Measurements from ENCODE around the gene DCAF5. TPM values are rescaled to one million over a fixed set of nuclear protein-coding genes. Genes with fewer than 3 reads are reported as not detected.

Gene DCAF5
- total RNA-seq, 2 donors from 2014 or later, result 52.3 to 53.5 TPM

DNA sequence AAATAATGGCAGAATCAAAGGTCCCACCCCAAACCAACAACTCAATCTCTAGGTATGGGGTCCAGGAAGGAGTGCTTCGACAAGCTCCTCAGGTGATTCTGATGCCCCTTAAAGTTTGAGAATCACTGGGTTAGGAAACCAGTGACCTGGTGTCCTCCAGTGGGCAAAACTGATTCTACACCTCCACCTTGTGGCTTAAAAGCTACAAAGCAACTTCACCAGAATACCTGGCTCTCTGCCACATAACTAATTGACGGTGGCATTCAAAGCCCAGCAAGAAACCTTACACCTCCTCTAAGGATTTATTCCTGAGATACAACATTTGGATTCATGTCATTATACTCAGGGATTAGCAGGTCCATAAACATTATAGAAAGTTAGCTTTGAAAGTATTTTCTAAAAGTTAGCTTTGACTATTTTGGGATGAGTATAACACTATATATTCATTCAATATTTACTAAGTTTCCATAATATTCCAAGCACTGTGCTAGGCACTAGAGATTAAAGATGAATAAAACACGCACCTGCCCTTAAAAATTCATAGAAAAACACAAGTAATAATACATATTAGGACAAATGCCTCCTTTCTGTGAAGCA is 45.4 kb downstream of the DCAF5 start:
- Mint-ChIP-seq H3K4me3 (no peak overlapping the region), H3K36me3 (ENCODE audit: insufficient read depth in 2 of 2) (peaks cover 3% of the 10 kb centered on the region in 2 donors), H3K9me3 (no peaks in the 10 kb centered on the region), H3K4me1 (ENCODE audit: low read depth) (no peaks in the 10 kb centered on the region), H3K27me3 (ENCODE audit: low read depth) (no peaks in the 10 kb centered on the region), H3K27ac (no peak overlapping the region)
- ATAC-seq (replicated peaks in 1 of 2) (peak; percentile 60 to 71), DNase-seq (peak; percentile 30 to 45)

DNA sequence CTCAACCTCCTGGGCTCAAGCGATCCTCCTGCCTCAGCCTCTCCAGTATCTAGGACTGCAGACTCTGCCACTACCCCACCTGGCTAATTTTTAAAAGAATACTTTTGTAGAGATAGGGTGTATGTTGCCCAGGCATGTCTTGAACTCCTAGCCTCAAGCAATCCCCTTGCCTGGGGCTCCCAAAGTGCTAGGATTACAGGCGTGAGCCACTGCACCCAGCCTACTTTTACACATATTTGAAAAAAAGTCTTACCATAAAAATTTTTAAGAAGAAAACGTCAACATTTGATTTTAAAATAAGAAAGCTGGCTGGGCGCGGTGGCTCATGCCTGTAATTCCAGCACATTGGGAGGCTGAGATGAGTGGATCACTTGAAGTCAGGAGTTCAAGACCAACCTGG is 46.5 kb downstream of the DCAF5 start:
- Mint-ChIP-seq H3K27ac (no peak overlapping the region), H3K4me3 (no peak overlapping the region), H3K9me3 (no peaks in the 10 kb centered on the region), H3K4me1 (ENCODE audit: low read depth) (peaks cover 2% of the 10 kb centered on the region), H3K36me3 (ENCODE audit: insufficient read depth in 2 of 2) (peaks cover 4% of the 10 kb centered on the region in 2 donors), H3K27me3 (ENCODE audit: low read depth) (no peaks in the 10 kb centered on the region)
- no peak for DNase-seq
- ATAC-seq (replicated peaks in 1 of 2), result no peak

DNA sequence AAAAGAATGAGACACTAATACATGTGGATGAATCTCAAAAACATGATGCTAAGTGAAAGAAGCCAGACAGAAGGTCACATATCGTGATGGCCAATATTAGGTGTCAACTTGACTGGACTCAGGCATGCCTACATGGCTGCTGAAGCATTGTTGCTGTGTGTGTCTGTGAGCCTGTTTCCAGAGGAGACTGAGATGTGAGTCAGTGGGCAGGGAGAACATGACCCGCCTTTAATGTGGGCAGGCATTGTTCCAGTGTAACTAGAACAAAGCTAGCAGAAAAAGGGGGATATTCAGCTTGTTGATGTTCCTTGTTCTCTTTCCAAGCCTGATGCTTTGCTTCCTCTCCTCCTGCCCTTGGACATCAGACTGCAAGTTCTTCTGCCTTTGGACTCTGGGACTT is 47.6 kb downstream of the DCAF5 start:
- Mint-ChIP-seq H3K4me1 (ENCODE audit: low read depth) (peaks cover 10% of the 10 kb centered on the region), H3K36me3 (ENCODE audit: insufficient read depth in 2 of 2) (peaks cover 4% of the 10 kb centered on the region in 2 donors), H3K9me3 (no peaks in the 10 kb centered on the region), H3K4me3 (no peak overlapping the region), H3K27ac (no peak overlapping the region), H3K27me3 (ENCODE audit: low read depth) (no peaks in the 10 kb centered on the region)
- ATAC-seq (replicated peaks in 1 of 2), result no peak
- no peak for DNase-seq

DNA sequence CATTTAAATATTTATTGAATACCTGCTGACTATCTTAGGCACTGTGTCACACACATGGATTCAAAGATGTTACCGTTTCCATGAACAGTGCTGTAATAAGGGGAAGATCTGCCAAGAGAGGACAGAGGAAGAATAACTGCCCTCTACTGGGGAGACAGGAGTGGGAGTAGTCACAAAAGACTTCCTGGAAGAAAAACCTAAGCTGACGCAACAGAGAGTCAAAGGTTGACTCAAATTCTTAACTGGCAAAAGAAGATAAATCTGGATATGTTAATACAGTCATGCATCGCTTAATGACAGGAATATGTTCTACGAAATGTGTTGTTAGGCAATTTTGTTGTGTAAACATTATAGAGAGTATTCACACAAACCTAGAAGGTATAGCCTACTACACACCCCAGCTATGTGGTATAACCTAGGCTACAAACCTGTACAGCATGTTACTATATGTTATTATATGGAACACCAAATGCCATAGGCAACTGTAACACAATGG is 51.5 kb downstream of the DCAF5 start:
- Mint-ChIP-seq H3K27me3 (ENCODE audit: low read depth) (no peaks in the 10 kb centered on the region), H3K4me1 (ENCODE audit: low read depth) (peaks cover 10% of the 10 kb centered on the region), H3K27ac (peak overlapping the region; percentile 83), H3K36me3 (ENCODE audit: insufficient read depth in 2 of 2) (peaks cover 3 to 8% of the 10 kb centered on the region in 2 donors), H3K9me3 (no peaks in the 10 kb centered on the region), H3K4me3 (peak overlapping the region; percentile 23 to 35)
- ATAC-seq (replicated peaks in 1 of 2), result peak; percentile 91 to 95
- peak; percentile 21 to 44 for DNase-seq

DNA sequence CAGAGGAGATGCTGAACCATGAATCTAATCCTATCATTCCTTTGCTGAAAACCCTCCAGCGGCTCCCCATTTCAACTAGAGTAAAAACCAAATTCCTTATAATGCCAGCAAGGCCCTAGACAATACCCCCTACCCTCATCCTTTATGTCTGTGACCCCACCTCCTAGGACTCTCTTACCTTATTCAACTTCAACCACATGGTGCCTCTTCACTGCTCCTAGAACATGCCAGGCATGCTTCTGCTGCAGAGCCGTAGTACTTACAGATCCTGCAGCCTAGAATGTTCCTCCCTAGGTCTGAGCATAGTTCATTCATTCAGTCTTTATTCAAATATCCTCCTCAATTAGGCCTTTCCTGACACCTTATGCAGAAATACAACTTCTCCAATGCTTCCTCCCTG is 54.9 kb downstream of the DCAF5 start:
- Mint-ChIP-seq H3K9me3 (no peaks in the 10 kb centered on the region), H3K36me3 (ENCODE audit: insufficient read depth in 2 of 2) (peaks cover 3 to 8% of the 10 kb centered on the region in 2 donors), H3K4me3 (no peak overlapping the region), H3K27ac (peak overlapping the region; percentile 6), H3K27me3 (ENCODE audit: low read depth) (no peaks in the 10 kb centered on the region), H3K4me1 (ENCODE audit: low read depth) (peaks cover 17% of the 10 kb centered on the region)
- ATAC-seq (replicated peaks in 1 of 2) (no peak), DNase-seq (no peak)

DNA sequence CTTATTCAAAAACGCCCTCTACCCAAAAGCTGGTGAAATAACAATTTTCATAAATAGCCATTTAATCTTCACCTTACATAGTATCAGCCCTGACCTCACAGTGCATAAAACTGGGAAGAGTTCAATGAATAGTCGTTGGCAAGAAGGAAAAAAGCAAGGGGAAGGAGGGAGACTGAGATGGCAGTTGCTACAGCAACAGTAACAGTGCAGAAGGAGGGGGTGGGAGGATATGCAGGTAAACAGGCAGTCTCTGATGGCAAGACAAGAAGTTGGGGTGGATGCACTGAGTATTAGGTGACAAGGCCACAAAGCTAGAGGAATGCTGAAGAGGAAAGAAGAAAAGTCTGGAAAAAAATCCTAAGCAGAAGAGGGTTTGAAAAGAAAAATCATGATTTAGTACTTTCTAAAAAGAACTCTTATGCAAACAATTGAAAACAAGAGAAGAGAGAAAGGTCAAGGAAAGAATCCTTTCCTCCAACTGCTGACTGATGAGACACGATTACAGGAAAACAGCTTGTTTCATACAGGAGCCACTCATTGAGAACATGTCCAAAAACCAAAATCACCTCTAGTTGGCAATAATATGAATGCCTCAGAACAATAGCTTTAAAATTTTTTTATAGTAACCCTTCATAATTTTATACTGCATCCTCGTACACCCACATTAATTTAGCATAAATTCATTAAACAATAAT is 56.0 kb downstream of the DCAF5 start:
- Mint-ChIP-seq H3K27me3 (ENCODE audit: low read depth) (no peaks in the 10 kb centered on the region), H3K27ac (no peak overlapping the region), H3K4me1 (ENCODE audit: low read depth) (peaks cover 21% of the 10 kb centered on the region), H3K9me3 (no peaks in the 10 kb centered on the region), H3K36me3 (ENCODE audit: insufficient read depth in 2 of 2) (peaks cover 2 to 4% of the 10 kb centered on the region in 2 donors), H3K4me3 (no peak overlapping the region)
- no peak for DNase-seq
- ATAC-seq (replicated peaks in 1 of 2), result no peak

DNA sequence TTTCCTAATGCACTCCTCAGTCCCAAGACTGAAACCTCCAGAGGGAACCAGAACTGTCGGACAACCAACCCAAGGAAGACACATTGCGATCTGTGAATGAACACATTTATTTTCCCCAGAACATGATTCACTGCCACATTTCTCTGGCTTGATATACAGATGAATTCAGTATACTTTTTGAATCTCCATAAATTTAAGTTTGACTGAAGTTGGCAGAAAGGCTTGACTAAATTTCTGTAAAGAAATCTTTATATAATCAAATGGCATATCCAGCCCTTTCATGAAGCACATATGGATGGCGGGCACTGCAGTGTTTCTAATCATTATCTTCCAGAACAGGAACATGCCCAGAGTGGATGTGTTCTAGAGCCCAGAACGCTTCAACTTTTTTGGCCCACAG is 56.7 kb downstream of the DCAF5 start:
- peaks cover 3 to 6% of the 10 kb centered on the region in 2 donors for H3K36me3 Mint-ChIP-seq (ENCODE audit: insufficient read depth in 2 of 2)
- ATAC-seq (replicated peaks in 1 of 2), result no peak
- H3K4me1 Mint-ChIP-seq (ENCODE audit: low read depth), result peaks cover 17% of the 10 kb centered on the region
- DNase-seq, result no peak
- no peak overlapping the region for H3K27ac Mint-ChIP-seq
- no peaks in the 10 kb centered on the region for H3K27me3 Mint-ChIP-seq (ENCODE audit: low read depth)
- no peaks in the 10 kb centered on the region for H3K9me3 Mint-ChIP-seq
- H3K4me3 Mint-ChIP-seq, result no peak overlapping the region

DNA sequence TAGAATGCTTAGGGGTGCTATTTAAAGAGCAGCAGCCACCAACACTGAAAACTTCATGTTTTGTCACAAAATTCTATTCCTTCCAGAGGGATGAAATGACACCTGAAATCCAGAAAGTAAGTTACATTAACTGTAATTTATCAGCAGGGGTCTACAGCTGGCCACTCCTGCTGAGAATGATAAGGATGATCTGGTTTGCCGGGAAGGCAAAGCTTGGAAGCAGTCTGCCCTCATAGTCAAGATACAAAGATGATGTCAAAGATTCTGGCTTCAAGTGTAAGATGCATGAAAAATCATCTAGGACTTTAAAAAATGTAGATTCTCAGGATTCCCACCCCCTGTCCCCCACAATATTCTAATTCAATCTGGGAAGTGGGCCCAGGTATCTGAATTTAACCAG is 58.4 kb downstream of the DCAF5 start:
- no peak for ATAC-seq (replicated peaks in 1 of 2)
- no peak overlapping the region for H3K27ac Mint-ChIP-seq
- no peaks in the 10 kb centered on the region for H3K9me3 Mint-ChIP-seq
- H3K4me3 Mint-ChIP-seq, result no peak overlapping the region
- DNase-seq, result no peak
- no peaks in the 10 kb centered on the region for H3K27me3 Mint-ChIP-seq (ENCODE audit: low read depth)
- peaks cover 3 to 8% of the 10 kb centered on the region in 2 donors for H3K36me3 Mint-ChIP-seq (ENCODE audit: insufficient read depth in 2 of 2)
- peaks cover 11% of the 10 kb centered on the region for H3K4me1 Mint-ChIP-seq (ENCODE audit: low read depth)

DNA sequence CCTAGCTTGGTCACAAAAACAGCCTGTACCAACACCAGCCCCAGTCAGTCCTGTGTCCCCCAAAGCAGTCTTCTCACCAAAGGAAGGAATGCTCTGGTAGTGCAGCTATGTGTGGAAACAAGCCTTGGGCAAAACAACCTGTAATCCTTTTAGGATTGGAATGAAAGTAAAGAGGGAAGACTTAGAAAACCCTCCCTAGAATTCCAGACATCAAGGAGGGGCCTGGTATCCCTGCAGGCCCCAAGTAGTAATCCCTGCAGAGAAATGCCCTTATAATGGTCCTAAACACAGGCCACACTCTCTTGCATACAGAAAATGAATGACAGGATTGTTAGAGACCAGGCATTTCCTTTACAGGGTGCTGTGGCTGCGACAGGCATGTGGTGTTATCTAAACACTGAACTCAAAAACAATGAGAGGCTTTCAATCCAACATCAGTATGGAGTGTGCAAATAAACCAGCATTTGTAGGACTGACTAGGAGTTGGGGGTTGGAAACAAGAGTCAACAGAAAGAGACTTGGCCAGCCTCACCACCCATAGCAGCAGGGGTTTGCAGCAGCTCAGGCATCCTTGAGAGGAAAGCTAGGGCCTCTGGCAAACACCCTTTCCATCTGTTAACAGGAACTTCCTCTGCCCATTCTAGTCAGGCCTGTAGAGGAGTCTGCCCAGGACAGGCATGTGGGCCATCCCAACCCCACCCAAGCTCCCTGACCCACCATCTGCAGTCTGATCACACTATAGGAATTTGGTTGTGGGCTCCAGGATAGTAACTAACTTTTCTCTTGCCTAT is 59.1 kb downstream of the DCAF5 start:
- DNase-seq (no peak), ATAC-seq (replicated peaks in 1 of 2) (no peak)
- no peaks in the 10 kb centered on the region for H3K27me3 Mint-ChIP-seq (ENCODE audit: low read depth)
- no peak overlapping the region for H3K4me3 Mint-ChIP-seq
- peaks cover 11% of the 10 kb centered on the region for H3K4me1 Mint-ChIP-seq (ENCODE audit: low read depth)
- H3K27ac Mint-ChIP-seq, result peak overlapping the region; percentile 95
- no peaks in the 10 kb centered on the region for H3K9me3 Mint-ChIP-seq
- peaks cover 3 to 8% of the 10 kb centered on the region in 2 donors for H3K36me3 Mint-ChIP-seq (ENCODE audit: insufficient read depth in 2 of 2)

DNA sequence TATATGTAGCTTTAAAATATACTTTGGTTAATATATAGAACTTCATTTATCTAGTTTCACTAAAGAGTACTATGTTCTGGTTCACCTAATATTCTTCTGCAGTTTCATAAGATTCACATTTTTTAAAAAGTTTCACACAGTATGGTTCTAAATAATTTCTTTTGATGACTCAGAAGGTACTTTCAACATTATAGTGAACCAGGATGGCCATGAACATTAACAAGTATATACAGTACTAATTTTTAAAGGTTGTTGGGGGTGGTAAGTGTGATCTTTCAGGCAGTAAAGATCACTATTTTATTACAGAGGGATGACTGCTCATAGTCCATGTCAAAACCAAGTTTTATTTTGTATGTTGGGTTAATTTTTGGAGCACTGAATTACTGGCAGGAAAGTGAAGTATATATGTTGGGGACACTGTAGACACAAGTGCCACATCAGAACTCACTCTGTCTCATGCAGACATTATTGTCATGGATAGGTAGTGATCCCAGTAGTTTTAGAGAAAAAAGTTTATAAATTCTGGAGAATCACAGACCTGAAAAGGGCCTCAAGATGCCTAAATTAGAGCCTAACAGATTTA is 60.0 kb downstream of the DCAF5 start:
- peaks cover 11% of the 10 kb centered on the region for H3K4me1 Mint-ChIP-seq (ENCODE audit: low read depth)
- H3K9me3 Mint-ChIP-seq, result no peaks in the 10 kb centered on the region
- peaks cover 2 to 5% of the 10 kb centered on the region in 2 donors for H3K36me3 Mint-ChIP-seq (ENCODE audit: insufficient read depth in 2 of 2)
- H3K4me3 Mint-ChIP-seq, result no peak overlapping the region
- H3K27ac Mint-ChIP-seq, result peak overlapping the region; percentile 95
- DNase-seq, result no peak
- ATAC-seq (replicated peaks in 1 of 2), result peak; percentile 31 to 51
- no peaks in the 10 kb centered on the region for H3K27me3 Mint-ChIP-seq (ENCODE audit: low read depth)

DNA sequence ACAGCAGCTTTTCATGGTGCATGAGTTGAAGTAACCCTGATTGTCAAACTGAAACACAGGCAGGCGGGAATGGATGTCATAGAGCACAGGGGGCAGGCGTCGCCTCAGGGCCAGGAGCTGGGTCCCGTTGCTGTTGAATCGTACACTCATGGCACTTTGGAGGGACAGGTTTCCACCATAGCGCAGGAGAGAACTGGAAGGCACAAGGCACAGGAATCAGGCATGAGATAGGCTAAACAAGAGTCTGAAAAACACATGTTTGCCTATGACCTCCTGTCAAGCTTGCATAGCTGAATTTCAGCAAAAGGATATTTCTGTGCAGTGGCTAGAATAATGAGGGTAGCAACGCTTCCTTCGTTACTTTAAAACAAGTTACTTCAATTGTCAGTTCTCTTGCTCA is 61.2 kb downstream of the DCAF5 start:
- H3K36me3 Mint-ChIP-seq (ENCODE audit: insufficient read depth in 2 of 2), result peaks cover 2 to 5% of the 10 kb centered on the region in 2 donors
- H3K4me1 Mint-ChIP-seq (ENCODE audit: low read depth), result peaks cover 11% of the 10 kb centered on the region
- no peak overlapping the region for H3K27ac Mint-ChIP-seq
- no peaks in the 10 kb centered on the region for H3K9me3 Mint-ChIP-seq
- no peaks in the 10 kb centered on the region for H3K27me3 Mint-ChIP-seq (ENCODE audit: low read depth)
- ATAC-seq (replicated peaks in 1 of 2), result no peak
- no peak for DNase-seq
- H3K4me3 Mint-ChIP-seq, result no peak overlapping the region

DNA sequence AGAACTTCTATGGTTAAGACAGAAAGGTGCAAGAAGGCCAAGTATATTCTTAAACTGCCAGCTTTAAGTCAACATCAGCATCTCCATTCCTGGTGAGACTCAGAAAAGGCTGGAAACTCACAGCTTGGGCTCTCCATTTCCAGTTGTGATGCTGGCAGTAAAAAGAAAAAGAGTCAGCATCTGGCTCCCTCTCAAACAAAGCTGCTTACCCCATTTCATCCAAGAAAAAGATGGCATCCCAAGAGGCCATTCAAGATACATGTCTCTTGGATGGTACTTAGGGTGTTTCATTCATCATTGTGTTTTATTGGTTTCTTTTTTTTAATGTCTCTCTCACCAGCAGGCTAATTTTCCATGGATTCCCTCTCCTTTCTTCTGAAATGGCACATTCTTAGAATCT is 61.9 kb downstream of the DCAF5 start:
- Mint-ChIP-seq H3K27me3 (ENCODE audit: low read depth) (no peaks in the 10 kb centered on the region), H3K27ac (peak overlapping the region; percentile 55), H3K9me3 (no peaks in the 10 kb centered on the region), H3K4me1 (ENCODE audit: low read depth) (peaks cover 11% of the 10 kb centered on the region), H3K36me3 (ENCODE audit: insufficient read depth in 2 of 2) (peaks cover 2 to 4% of the 10 kb centered on the region in 2 donors), H3K4me3 (no peak overlapping the region)
- DNase-seq (no peak), ATAC-seq (replicated peaks in 1 of 2) (no peak)

Measured in activated T-cell treated with anti-CD3 and anti-CD28 coated beads, Interleukin-2, amount 50 U/mL, for 72 hours (primary cell).